HG02610 (cell line): ENCODE results near the gene CLN6.
A peak's percentile ranks its signal among the peaks of the same experiment; 100 is the strongest.

Experiments
- ATAC-seq: cut with Tn5 transposase; IDR thresholded peaks from one replicate; pipeline ENCODE4 v1.9.1; 2021; ENCODE audit warnings: mild to moderate bottlenecking, moderate library complexity; ENCODE audit not compliant: unreplicated experiment

The CLN6 gene

GRCh38 chr15:68229386-68230156 lies at the start of gene CLN6:
Gene CLN6 (minus strand): TSS chr15:68229728. CDS start chr15:68229584, 144 bp downstream.
- ATAC-seq: peak; percentile 74

GRCh38 chr15:68278595-68279405 lies 49.3 kb upstream of the CLN6 start:
- ATAC-seq: no peak

GRCh38 chr15:68278345-68278594 lies 48.7 kb upstream of the CLN6 start:
- no peak for ATAC-seq

- peak; percentile 83 for ATAC-seq
These were observed 48.2 kb upstream of the CLN6 start, which contains the start of gene FEM1B for GRCh38 chr15:68277603-68278344. Gene FEM1B (plus strand): TSS chr15:68277745. CDS start chr15:68278418, 673 bp downstream.

- ATAC-seq: peak; percentile 6
These were observed 47.6 kb upstream of the CLN6 start for GRCh38 chr15:68277131-68277602.

- no peak for ATAC-seq
These were observed 47.1 kb upstream of the CLN6 start for GRCh38 chr15:68276668-68277067.

GRCh38 chr15:68275165-68275746 lies 45.7 kb upstream of the CLN6 start:
- ATAC-seq: no peak

GRCh38 chr15:68274201-68274848 lies 44.8 kb upstream of the CLN6 start:
- ATAC-seq: no peak

- no peak for ATAC-seq
These were observed 43.3 kb upstream of the CLN6 start for GRCh38 chr15:68272721-68273271.

- no peak for ATAC-seq
These were observed 42.4 kb upstream of the CLN6 start for GRCh38 chr15:68271854-68272471.

GRCh38 chr15:68268405-68268804 lies 38.9 kb upstream of the CLN6 start:
- ATAC-seq: no peak

- ATAC-seq: no peak
These were observed 36.1 kb upstream of the CLN6 start for GRCh38 chr15:68265674-68266073.

- no peak for ATAC-seq
These were observed 35.6 kb upstream of the CLN6 start for GRCh38 chr15:68265081-68265480.

- no peak for ATAC-seq
These were observed 34.8 kb upstream of the CLN6 start for GRCh38 chr15:68264282-68264681.

GRCh38 chr15:68262514-68263356 lies 33.2 kb upstream of the CLN6 start:
- ATAC-seq: no peak

- no peak for ATAC-seq
These were observed 32.5 kb upstream of the CLN6 start for GRCh38 chr15:68261980-68262379.

- no peak for ATAC-seq
These were observed 31.7 kb upstream of the CLN6 start for GRCh38 chr15:68261241-68261640.

- ATAC-seq: no peak
These were observed 30.4 kb upstream of the CLN6 start for GRCh38 chr15:68259883-68260282.

GRCh38 chr15:68258692-68259091 lies 29.2 kb upstream of the CLN6 start:
- ATAC-seq: no peak
